ENCODE results near the gene TPM3. TPM values are rescaled to one million over a fixed set of nuclear protein-coding genes. Genes with fewer than 3 reads are reported as not detected.

TPM3 gene
- 100 to 1,000 TPM in 4 of 5 donors, 10 to 100 TPM in 1; 32.7 to 293 (median 214) TPM for total RNA-seq
- polyA plus RNA-seq, result 100 to 1,000 TPM; 101 to 364 (median 159) TPM
- long read RNA-seq, donor 1, transcript TPM3-212 (8 exons, 3,131 nt), result major isoform, 35 of 122 reads
- long read RNA-seq, donor 1, partial matches to known transcripts, result 82 of 122 reads
- long read RNA-seq, donor 1, other reads (novel, unspliced or antisense), result 0 of 122 reads
- long read RNA-seq, donor 2, transcript TPM3-212 (8 exons, 3,131 nt), result major isoform, 57 of 153 reads
- long read RNA-seq, donor 2, partial matches to known transcripts, result 76 of 153 reads
- long read RNA-seq, donor 2, other reads (novel, unspliced or antisense), result 14 of 153 reads
- long read RNA-seq, donor 3, transcript TPM3-212 (8 exons, 3,131 nt), result major isoform, 26 of 89 reads
- long read RNA-seq, donor 3, partial matches to known transcripts, result 54 of 89 reads
- long read RNA-seq, donor 3, other reads (novel, unspliced or antisense), result 0 of 89 reads
- long read RNA-seq, donor 4, partial matches to known transcripts, result 0 of 4 reads
- long read RNA-seq, donor 4, other reads (novel, unspliced or antisense), result 0 of 4 reads
- long read RNA-seq, donor 5, transcript TPM3-212 (8 exons, 3,131 nt), result major isoform, 45 of 106 reads
- long read RNA-seq, donor 5, partial matches to known transcripts, result 55 of 106 reads
- long read RNA-seq, donor 5, other reads (novel, unspliced or antisense), result 0 of 106 reads
- long read RNA-seq, donor 6, result 0 reads
- long read RNA-seq, donor 7, transcript TPM3-212 (8 exons, 3,131 nt), result major isoform, 53 of 130 reads
- long read RNA-seq, donor 7, partial matches to known transcripts, result 62 of 130 reads
- long read RNA-seq, donor 7, other reads (novel, unspliced or antisense), result 13 of 130 reads
- long read RNA-seq, donor 8, transcript TPM3-212 (8 exons, 3,131 nt), result major isoform, 59 of 186 reads
- long read RNA-seq, donor 8, transcript TPM3-216 (4 exons, 746 nt), result minor isoform, 6 of 186 reads
- long read RNA-seq, donor 8, partial matches to known transcripts, result 106 of 186 reads
- long read RNA-seq, donor 8, other reads (novel, unspliced or antisense), result 9 of 186 reads
- long read RNA-seq, donor 9, transcript TPM3-212 (8 exons, 3,131 nt), result major isoform, 28 of 60 reads
- long read RNA-seq, donor 9, partial matches to known transcripts, result 27 of 60 reads
- long read RNA-seq, donor 9, other reads (novel, unspliced or antisense), result 0 of 60 reads
- long read RNA-seq, donor 10, transcript TPM3-212 (8 exons, 3,131 nt), result major isoform, 30 of 62 reads
- long read RNA-seq, donor 10, partial matches to known transcripts, result 30 of 62 reads
- long read RNA-seq, donor 10, other reads (novel, unspliced or antisense), result 0 of 62 reads

- Histone ChIP-seq H3K27me3 (peaks cover 0 to 9% (median 0%) of the 10 kb centered on the region in 3 donors), H3K9me3 (no peaks in the 10 kb centered on the region), H3K4me1 (peaks cover 0 to 2% (median 0%) of the 10 kb centered on the region in 4 donors), H3K27ac (no peak within 1 kb of the TSS), H3K36me3 (no peaks in the 10 kb centered on the region), H3K4me3 (no peak within 1 kb of the TSS)
- whole genome bisulfite sequencing, 5 donors, result 9 to 37% (median 19%) methylated on average over 1 of the region's 1 CpG
- no peak for DNase-seq
- TF ChIP-seq POLR2A (IDR thresholded peaks at IDR 0.05), result no peak
- no peak for TF ChIP-seq POLR2AphosphoS5 (IDR thresholded peaks at IDR 0.05)
- no peak for TF ChIP-seq EP300 (IDR thresholded peaks at IDR 0.05)
- TF ChIP-seq CTCF (IDR thresholded peaks at IDR 0.05), result no peak
- intact Hi-C loops (cut with DNase I; ENCODE audit: low total_unique reads), result no loop called here
Measured at GRCh38 chr1:154191990-154192461, at the start of gene TPM3. Gene TPM3 (minus strand): TSS chr1:154192100. CDS start chr1:154192018, 82 bp downstream.

DNA sequence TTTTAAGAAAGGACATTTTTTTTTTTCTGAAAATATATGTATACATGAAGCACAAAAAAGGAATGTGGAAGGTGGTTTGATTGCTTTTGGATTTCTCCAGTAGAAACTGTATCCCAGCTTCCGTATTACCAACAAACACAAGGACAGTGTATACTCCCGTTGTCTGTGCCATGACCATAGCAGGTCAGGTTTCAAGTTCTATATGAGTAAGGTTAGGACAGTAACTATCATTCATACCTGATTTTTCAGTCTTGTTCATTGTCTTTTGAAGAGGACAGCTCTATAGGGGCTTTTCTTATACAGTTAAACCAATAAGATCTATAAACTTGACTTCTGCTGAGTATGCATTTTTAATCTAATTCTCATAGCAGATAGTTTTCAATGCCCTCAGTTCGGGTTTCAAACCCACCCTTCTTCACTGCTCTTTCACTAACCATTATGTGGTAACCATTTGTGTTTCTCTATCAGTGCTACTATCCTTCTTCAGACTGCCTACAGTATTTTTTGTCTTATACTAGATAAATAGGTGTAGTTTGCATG, 48.5 kb upstream of the TPM3 start:
- WGBS, 5 donors, result 83 to 95% (median 91%) methylated on average over 3 of the region's 3 CpGs
- Histone ChIP-seq H3K36me3 (peaks cover 72 to 100% (median 100%) of the 10 kb centered on the region in 4 donors), H3K27me3 (no peaks in the 10 kb centered on the region), H3K27ac (no peak overlapping the region), H3K4me3 (no peak overlapping the region), H3K4me1 (peaks cover 0 to 16% (median 3%) of the 10 kb centered on the region in 4 donors), H3K9me3 (no peaks in the 10 kb centered on the region)
- TF ChIP-seq POLR2AphosphoS5 (IDR thresholded peaks at IDR 0.05) (no peak), POLR2A (IDR thresholded peaks at IDR 0.05) (no peak), CTCF (IDR thresholded peaks at IDR 0.05) (no peak), EP300 (IDR thresholded peaks at IDR 0.05) (no peak)
- no peak for DNase-seq
- intact Hi-C loops (cut with DNase I; ENCODE audit: low total_unique reads), result no loop called here

- Histone ChIP-seq H3K4me1 (peaks cover 0 to 16% (median 3%) of the 10 kb centered on the region in 4 donors), H3K4me3 (no peak overlapping the region), H3K36me3 (peaks cover 72 to 100% (median 100%) of the 10 kb centered on the region in 4 donors), H3K27me3 (no peaks in the 10 kb centered on the region), H3K9me3 (no peaks in the 10 kb centered on the region), H3K27ac (no peak overlapping the region)
- WGBS, 5 donors, result 82 to 93% (median 89%) methylated on average over 3 of the region's 3 CpGs
- intact Hi-C loops (cut with DNase I; ENCODE audit: low total_unique reads), result no loop called here
- DNase-seq, result no peak
- TF ChIP-seq POLR2AphosphoS5 (IDR thresholded peaks at IDR 0.05) (no peak), EP300 (IDR thresholded peaks at IDR 0.05) (no peak), CTCF (IDR thresholded peaks at IDR 0.05) (no peak), POLR2A (IDR thresholded peaks at IDR 0.05) (no peak)
Measured at GRCh38 chr1:154239491-154239890, 47.6 kb upstream of the TPM3 start.

Measured in stomach (tissue), 19 donors.